ENCODE data around the gene SNX22. TPM values are rescaled to one million over a fixed set of nuclear protein-coding genes. Genes with fewer than 3 reads are reported as not detected.
A peak's percentile ranks its signal among the peaks of the same experiment; 100 is the strongest.

Gene SNX22
- total RNA-seq, 1 experiment from 2014 or later, result 1.7 TPM

DNA sequence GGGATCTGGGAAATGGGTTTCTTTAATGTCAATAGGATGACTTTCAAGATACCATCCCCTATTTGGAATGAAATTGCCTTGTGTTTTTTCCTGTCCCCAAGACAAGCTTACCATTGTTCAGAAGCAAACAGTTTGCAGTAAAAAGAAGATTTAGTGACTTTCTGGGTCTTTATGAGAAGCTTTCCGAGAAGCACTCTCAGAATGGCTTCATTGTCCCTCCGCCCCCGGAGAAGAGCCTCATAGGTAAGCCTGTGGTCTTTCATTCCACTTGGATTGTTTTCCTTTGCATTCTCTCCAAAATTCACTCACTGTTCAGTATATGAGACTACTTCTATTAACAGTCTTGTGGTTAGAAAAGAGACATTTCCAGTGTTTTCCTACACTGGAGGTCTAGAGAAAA, 25.6 kb upstream of the SNX22 start:
- no peak for DNase-seq
- no peak overlapping the region for H3K4me3 ChIP-seq (ENCODE audit: insufficient read depth, low read depth, low read length)
- H3K27me3 ChIP-seq (ENCODE audit: control insufficient read depth, insufficient read depth, low read length), result no peaks in the 10 kb centered on the region
- H3K36me3 ChIP-seq (replicated peaks; ENCODE audit: control insufficient read depth, insufficient read depth, low read length), result peaks cover 21% of the 10 kb centered on the region

DNA sequence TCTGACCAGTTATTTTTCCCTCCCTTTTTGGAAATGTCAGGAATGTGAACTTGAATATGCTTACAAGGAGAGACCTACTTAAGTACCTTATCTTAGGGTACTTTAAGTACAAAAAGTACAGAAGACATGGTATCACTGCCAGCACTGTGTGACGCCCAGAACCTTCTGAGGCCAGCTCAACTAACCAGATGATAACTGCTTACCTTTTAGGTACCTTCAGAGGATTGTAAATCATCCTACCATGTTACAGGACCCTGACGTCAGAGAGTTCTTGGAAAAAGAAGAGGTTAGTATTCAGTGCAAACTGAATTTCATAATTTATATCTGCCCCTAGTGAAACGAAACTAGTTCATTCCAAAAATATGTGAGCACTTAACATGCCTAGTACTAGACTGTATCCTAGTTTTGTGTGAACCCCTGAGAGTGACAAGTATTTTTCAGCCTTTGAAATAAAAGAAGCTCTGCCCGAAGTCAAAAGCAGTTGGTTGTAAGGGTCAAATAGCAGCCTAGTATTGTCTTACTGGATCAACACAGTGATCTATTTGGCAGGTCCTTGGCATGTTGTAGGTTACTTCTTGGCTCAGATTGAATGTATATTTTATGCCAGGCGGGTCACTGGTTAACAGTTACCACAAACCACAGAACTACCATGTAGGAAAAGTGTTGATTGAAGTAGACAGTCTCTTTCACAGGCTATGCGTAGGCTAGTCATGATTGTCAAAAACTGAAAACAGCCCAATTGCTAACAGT, 23.8 kb upstream of the SNX22 start:
- no peak overlapping the region for H3K4me3 ChIP-seq (ENCODE audit: insufficient read depth, low read depth, low read length)
- DNase-seq, result no peak
- H3K36me3 ChIP-seq (replicated peaks; ENCODE audit: control insufficient read depth, insufficient read depth, low read length), result peaks cover 29% of the 10 kb centered on the region
- no peaks in the 10 kb centered on the region for H3K27me3 ChIP-seq (ENCODE audit: control insufficient read depth, insufficient read depth, low read length)

DNA sequence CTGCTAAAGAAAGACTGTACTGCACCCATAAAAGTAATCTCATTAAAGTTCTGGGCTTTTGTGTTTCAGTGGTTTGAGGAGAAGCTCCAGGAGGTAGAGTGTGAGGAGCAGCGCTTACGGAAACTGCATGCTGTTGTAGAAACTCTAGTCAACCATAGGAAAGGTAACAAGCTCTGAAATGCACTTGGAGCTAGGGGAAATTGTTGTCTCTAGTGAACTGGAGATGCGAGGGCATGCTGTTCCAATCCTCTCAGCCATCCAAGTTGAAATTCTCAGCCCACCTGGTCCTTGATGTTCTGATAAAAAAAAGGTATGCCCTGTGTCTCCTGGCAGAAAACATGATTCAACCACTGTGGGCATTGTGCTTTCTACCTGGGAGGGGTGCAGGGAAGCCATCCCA, 21.4 kb upstream of the SNX22 start:
- Histone ChIP-seq H3K36me3 (replicated peaks; ENCODE audit: control insufficient read depth, insufficient read depth, low read length) (peaks cover 31% of the 10 kb centered on the region), H3K27me3 (ENCODE audit: control insufficient read depth, insufficient read depth, low read length) (no peaks in the 10 kb centered on the region), H3K4me3 (ENCODE audit: insufficient read depth, low read depth, low read length) (no peak overlapping the region)
- no peak for DNase-seq

DNA sequence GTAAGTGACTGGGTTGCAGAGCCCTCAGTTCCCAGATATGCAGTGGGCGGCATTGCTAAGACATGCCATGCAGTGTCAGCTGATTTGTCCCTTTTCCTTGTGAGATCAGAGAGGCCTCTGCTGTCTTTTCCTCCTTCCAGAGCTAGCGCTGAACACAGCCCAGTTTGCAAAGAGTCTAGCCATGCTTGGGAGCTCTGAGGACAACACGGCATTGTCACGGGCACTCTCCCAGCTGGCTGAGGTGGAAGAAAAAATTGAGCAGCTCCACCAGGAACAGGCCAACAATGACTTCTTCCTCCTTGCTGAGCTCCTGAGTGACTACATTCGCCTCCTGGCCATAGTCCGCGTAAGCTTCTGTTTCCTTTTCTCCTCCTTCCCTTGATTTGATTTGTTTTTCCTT, 20.0 kb upstream of the SNX22 start:
- DNase-seq, result no peak
- Histone ChIP-seq H3K36me3 (replicated peaks; ENCODE audit: control insufficient read depth, insufficient read depth, low read length) (peaks cover 33% of the 10 kb centered on the region), H3K27me3 (ENCODE audit: control insufficient read depth, insufficient read depth, low read length) (no peaks in the 10 kb centered on the region), H3K4me3 (ENCODE audit: insufficient read depth, low read depth, low read length) (no peak overlapping the region)

DNA sequence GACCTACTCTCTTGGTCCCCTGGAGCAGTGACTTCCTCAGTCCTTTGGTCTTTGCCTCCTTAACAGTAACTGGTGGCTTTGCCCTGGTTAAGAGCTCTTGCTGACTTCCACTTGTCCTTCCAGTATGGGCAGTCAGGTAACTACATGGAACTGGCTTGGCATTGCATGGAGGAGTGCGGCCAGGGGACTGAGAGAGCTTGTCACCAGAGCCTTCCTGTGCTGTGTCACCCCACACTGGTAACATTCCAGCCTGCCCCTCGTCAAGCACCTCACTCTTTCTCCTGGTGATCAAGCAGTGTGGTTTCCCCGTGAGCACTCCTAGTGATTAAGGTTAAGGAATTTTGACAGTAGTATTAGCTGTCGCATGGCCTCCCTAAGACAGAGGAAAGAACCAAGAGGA, 19.3 kb upstream of the SNX22 start:
- H3K27me3 ChIP-seq (ENCODE audit: control insufficient read depth, insufficient read depth, low read length), result no peaks in the 10 kb centered on the region
- no peak for DNase-seq
- H3K36me3 ChIP-seq (replicated peaks; ENCODE audit: control insufficient read depth, insufficient read depth, low read length), result peaks cover 38% of the 10 kb centered on the region
- H3K4me3 ChIP-seq (ENCODE audit: insufficient read depth, low read depth, low read length), result no peak overlapping the region

DNA sequence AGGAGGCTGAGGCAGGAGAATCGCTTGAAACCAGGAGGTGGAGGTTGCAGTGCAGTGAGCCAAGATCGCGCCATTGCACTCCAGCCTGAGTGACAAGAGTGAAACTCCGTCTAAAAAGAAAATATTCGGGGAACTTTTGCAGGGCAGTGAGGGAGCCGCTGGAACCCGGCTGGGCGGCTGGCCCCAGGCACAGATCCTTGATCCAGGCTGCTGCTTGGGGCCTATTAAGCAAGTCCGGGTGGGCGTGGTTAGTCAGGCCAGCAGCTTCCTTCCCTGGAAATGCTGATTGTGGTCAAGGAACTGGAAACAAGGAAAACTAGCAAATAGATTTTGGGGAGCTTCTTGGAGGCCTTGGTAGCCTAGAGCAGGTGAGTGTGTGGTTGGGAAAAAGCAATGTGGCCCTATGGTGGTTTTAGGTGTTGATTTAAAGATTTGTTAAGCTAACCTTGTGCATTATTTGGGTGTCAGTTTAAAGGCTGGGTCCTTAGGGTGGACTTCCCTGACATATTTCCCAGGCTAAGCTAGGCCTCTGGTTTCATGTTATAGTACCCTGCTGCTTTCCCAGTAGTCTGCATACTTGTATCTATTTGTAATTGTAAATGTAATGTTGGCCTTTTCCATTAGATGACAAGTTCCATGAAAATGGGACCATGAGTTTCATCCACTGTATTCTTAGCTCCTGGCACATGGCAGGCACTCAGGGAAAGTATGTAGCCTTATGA, 17.7 kb upstream of the SNX22 start:
- Histone ChIP-seq H3K27me3 (ENCODE audit: control insufficient read depth, insufficient read depth, low read length) (no peaks in the 10 kb centered on the region), H3K4me3 (ENCODE audit: insufficient read depth, low read depth, low read length) (no peak overlapping the region), H3K36me3 (replicated peaks; ENCODE audit: control insufficient read depth, insufficient read depth, low read length) (peaks cover 33% of the 10 kb centered on the region)
- peak; percentile 30 for DNase-seq

DNA sequence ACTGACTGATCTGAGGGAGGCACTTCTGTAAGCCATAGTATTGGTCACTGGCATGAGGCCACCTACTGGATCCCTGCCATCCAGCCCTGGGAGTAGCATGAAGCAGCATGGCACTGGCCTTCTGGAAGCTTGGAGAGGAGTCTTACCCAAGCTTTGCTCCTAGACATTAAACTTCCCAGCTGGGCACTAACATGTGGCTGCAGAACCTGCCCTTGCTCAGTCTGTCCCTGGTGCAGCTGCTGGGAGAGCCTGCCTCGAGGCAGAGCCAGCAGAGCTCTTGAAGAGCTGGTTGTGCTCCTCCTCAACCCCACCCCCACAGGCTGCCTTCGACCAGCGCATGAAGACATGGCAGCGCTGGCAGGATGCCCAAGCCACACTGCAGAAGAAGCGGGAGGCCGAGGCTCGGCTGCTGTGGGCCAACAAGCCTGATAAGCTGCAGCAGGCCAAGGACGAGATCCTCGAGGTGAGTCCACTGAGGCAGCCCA, 17.1 kb upstream of the SNX22 start:
- Histone ChIP-seq H3K4me3 (ENCODE audit: insufficient read depth, low read depth, low read length) (no peak overlapping the region), H3K36me3 (replicated peaks; ENCODE audit: control insufficient read depth, insufficient read depth, low read length) (peaks cover 33% of the 10 kb centered on the region)
- DNase-seq, result no peak

DNA sequence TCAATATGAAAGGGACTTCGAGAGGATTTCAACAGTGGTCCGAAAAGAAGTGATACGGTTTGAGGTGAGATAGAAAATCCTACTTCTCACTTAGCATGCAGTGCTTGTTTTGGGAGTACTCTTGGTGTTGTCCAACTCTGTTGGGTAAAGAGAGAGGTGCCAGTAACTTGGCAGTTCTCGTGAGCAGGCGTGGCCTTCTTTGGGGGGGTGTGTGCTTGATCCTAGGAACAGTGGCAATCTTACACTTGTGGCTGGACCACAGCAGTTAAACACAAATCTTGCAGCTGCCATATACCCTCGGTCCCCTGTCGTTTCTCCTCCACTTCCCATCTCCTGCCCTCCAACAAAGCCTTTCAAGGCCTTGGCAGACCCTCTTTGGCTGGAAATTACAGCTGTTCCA, 15.2 kb upstream of the SNX22 start:
- Histone ChIP-seq H3K4me3 (ENCODE audit: insufficient read depth, low read depth, low read length) (no peak overlapping the region), H3K27me3 (ENCODE audit: control insufficient read depth, insufficient read depth, low read length) (no peaks in the 10 kb centered on the region), H3K36me3 (replicated peaks; ENCODE audit: control insufficient read depth, insufficient read depth, low read length) (peaks cover 27% of the 10 kb centered on the region)
- no peak for DNase-seq

More for the DNA sequence above, 17.1 kb upstream of the SNX22 start:
- no peaks in the 10 kb centered on the region for H3K27me3 ChIP-seq (ENCODE audit: control insufficient read depth, insufficient read depth, low read length)

DNA sequence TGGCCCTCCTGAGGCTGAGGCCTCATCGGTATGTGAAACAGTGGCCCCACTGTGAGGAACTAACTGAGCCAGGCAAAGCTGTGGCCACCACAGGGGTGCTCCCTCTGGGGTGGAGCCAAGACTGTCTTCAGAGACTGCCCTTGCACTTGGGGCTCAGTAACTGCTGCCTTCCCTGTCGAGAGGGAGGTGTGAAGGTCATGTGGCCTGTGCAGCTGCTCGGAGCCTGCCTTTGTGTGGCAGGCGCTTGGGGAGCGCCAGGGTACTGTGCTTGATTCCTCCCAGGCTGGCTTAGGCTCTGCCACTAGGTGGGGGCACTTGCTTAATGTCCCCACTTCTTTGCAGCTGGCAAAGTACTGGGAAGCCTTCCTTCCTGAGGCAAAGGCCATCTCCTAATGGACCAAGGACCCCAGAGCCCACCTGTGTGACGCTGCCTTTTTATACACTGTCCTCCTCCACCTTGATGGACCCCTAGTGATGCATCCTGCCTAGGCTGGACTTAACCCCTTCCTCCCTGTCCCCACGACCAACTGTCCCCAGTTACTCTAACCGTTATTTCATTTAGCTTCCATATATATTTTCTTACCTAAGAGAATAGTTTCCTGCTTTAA, 14.2 kb upstream of the SNX22 start:
- DNase-seq, result peak; percentile 59
- Histone ChIP-seq H3K36me3 (replicated peaks; ENCODE audit: control insufficient read depth, insufficient read depth, low read length) (peaks cover 18% of the 10 kb centered on the region), H3K4me3 (ENCODE audit: insufficient read depth, low read depth, low read length) (no peak overlapping the region), H3K27me3 (ENCODE audit: control insufficient read depth, insufficient read depth, low read length) (no peaks in the 10 kb centered on the region)

DNA sequence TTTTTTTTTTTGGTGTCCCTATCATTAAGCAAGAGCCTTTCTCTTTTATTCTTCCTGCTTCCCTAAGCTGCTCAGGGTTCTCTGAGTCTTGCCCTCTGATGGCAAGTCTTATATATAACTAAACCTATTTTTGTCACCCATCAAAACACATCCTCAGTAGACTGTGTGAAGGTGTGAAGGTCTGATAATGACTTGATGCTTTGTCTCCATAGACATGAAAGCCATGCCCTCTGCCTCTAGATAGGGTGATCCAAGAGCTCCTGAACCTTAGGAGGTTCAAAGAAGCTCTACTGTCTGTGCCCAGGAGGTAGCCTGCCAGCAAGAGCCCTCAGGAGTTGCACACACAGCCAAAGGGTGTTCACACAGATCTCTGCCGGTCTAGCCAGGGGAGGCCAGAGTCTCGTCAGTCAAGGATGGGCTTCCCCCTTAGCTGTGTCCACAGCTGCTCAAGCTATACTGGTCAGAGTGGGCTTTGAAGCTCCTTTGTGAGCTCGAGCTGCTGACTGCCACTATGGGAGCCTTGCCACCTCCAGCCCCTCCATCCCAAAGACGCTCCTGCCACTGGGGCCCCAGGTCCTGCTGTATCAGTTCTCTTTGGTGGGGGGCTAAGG, 13.1 kb upstream of the SNX22 start:
- Histone ChIP-seq H3K4me3 (ENCODE audit: insufficient read depth, low read depth, low read length) (no peak overlapping the region), H3K36me3 (replicated peaks; ENCODE audit: control insufficient read depth, insufficient read depth, low read length) (peaks cover 17% of the 10 kb centered on the region), H3K27me3 (ENCODE audit: control insufficient read depth, insufficient read depth, low read length) (no peaks in the 10 kb centered on the region)
- no peak for DNase-seq

DNA sequence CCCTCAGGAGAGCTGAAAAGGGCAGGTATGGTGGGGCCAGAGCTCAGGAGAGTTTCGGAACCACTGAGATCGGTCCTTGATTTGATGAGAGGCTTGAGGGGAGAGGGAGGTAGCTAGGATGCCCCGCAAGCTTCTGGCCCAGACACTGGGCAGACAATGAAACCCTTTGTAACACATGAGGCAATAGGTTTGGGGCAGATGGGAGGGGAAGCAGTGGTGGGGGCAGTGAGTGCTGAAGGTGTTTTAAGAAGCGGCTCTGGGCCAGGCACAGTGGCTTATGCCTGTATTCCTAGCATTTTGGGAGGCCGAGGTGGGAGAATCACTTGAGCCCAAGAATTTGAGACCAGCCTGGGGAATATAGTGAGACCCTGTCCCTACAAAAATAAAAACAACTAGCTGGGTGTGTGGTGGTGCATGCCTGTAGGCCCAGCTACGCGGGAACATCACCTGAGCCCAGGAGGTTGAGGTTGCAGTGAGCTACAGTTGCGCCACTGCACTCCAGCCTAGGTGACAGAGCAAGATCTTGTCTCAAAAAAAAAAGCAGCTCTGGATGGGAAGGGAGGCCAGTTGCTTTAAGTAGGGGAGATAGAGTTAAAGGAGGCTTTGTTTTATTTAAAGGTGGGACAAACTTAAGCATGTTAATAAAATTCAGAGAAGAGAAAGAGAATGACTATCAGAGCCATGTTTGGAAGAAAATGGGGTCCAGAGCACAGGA, 9.6 kb upstream of the SNX22 start:
- DNase-seq, result no peak
- Histone ChIP-seq H3K27me3 (ENCODE audit: control insufficient read depth, insufficient read depth, low read length) (no peaks in the 10 kb centered on the region), H3K4me3 (ENCODE audit: insufficient read depth, low read depth, low read length) (no peak overlapping the region), H3K36me3 (replicated peaks; ENCODE audit: control insufficient read depth, insufficient read depth, low read length) (peaks cover 4% of the 10 kb centered on the region)

DNA sequence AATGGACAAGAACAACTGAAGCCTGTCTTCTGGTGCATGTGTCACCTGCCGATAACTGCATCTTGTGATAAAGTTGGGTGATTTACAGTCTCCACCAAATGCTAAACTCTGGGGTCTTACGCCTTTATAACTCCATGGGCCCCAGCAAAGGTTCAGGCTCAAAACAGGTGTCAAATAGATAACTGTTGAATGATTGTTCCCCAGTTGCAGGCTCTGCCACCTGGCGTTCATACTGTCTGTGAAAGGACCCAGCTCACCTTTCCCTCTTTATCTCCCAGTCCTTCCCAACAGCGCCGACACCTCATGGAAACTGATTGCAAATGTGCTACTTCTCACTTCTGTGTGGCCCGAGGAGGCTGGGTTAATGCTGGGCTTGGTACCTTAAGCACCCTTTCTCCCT, 8.3 kb upstream of the SNX22 start:
- Histone ChIP-seq H3K4me3 (ENCODE audit: insufficient read depth, low read depth, low read length) (no peak overlapping the region), H3K36me3 (replicated peaks; ENCODE audit: control insufficient read depth, insufficient read depth, low read length) (no peaks in the 10 kb centered on the region; the same call in none of the 2 replicates), H3K27me3 (ENCODE audit: control insufficient read depth, insufficient read depth, low read length) (no peaks in the 10 kb centered on the region)
- DNase-seq, result peak; percentile 20

DNA sequence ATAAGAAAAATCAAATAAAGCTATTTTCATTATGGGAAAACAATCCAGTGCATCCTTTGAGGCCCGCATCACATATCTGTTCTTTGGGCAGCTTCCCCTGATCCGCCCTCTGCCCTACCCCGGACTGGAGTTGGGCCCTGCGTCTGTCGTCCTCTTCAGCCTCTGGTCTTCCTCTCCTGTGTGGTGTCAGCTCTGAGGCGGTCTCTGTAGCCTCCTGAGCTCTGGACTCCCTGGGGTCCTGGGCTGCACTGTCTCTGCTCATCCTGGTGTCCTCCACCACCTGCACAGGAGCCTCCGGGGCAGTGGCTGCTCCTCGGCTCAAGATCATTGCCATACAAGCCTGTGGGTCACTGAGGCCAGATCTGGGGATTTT, 7.4 kb upstream of the SNX22 start:
- H3K27me3 ChIP-seq (ENCODE audit: control insufficient read depth, insufficient read depth, low read length), result no peaks in the 10 kb centered on the region
- DNase-seq, result no peak
- no peaks in the 10 kb centered on the region; the same call in 1 of the 2 replicates for H3K36me3 ChIP-seq (replicated peaks; ENCODE audit: control insufficient read depth, insufficient read depth, low read length)
- H3K4me3 ChIP-seq (ENCODE audit: insufficient read depth, low read depth, low read length), result no peak overlapping the region

DNA sequence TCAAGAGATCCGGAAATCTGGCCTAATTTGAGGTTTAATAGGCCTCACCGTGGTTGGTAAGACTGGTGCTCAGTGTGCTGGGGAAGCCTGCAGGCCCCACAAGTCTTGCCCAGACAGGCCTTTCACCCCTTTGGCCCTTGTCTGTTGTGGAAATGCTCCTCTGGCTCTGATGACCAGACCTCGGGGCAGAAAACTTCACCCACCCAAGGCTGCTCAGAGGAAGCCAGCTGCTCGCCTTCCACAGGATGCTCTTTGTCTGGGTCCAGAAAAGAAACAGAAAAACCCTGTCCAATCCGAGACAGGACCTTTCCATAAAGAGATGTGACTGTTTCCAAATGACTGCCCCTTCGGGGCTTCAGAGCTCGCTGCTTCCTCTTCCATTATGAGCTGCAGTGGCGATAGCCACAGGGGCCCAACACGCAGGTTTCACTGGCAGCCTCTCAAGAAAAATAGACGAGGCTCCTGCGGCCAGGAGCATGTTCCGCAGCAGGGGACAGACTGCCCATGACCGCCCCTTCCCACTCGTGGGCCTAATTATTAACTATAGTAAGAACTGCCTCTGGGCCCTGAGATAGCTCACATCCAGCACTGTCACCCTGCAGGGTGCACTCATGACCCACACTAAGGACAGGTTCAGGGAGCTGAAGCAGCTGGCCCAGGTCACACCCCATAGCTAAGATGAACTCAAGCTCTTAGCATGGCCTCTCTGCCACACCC, 6.8 kb upstream of the SNX22 start:
- H3K36me3 ChIP-seq (replicated peaks; ENCODE audit: control insufficient read depth, insufficient read depth, low read length), result no peaks in the 10 kb centered on the region; the same call in 1 of the 2 replicates
- DNase-seq, result no peak
- H3K27me3 ChIP-seq (ENCODE audit: control insufficient read depth, insufficient read depth, low read length), result no peaks in the 10 kb centered on the region
- no peak overlapping the region for H3K4me3 ChIP-seq (ENCODE audit: insufficient read depth, low read depth, low read length)
